GM23248 (cell line): ENCODE data around the gene FOXK1.

ENCODE experiments used
- EZH2 ChIP-seq: fragments of 200-600 bp; sonication (generic); IDR thresholded peaks from 2 replicates; pipeline ENCODE4 v1.6.1; 2018; ENCODE audit warnings: antibody characterized with exemption, mild to moderate bottlenecking; ENCODE audit not compliant: insufficient read depth, poor library complexity, severe bottlenecking
- EZH2phosphoT487 ChIP-seq: fragments of 200-600 bp; sonication (generic); IDR thresholded peaks from 2 replicates; pipeline ENCODE4 v1.6.1; 2018; ENCODE audit warnings: antibody characterized with exemption, moderate library complexity, mild to moderate bottlenecking, low read depth; ENCODE audit not compliant: insufficient read depth

GRCh38 chr7:4727914-4728705, 46.0 kb downstream of the FOXK1 start:
- TF ChIP-seq EZH2 (no peak), EZH2phosphoT487 (no peak)
